BJ (cell line): ENCODE data around the gene PKN1. TPM values are rescaled to one million over a fixed set of nuclear protein-coding genes. Genes with fewer than 3 reads are reported as not detected.

Experiments used
- CTCF ChIA-PET: fragments of 350-600 bp; formaldehyde crosslinking; extraction: SDS; loops from one replicate; lab custom pipeline; 2021; ENCODE audit warnings: antibody characterized with exemption, inconsistent platforms; lab: Yijun Ruan, JAX
- POLR2A ChIA-PET: fragments of 300-600 bp; sonication (Branson Sonifier 250); formaldehyde crosslinking; extraction: SDS; loops from one replicate; lab custom pipeline; 2021; ENCODE audit warnings: antibody characterized with exemption; lab: Charles Lee
- DNase-seq: peaks from one replicate; pipeline ENCODE4 v3.0.0-alpha.2; 2011; ENCODE audit warnings: low read depth
- H3K27me3 ChIP-seq: 2 replicates; pipeline ENCODE4 v1.6.0; 2011; ENCODE audit warnings: low read length; ENCODE audit not compliant: control insufficient read depth, insufficient read depth
- H3K36me3 ChIP-seq: 2 replicates; pipeline ENCODE4 v1.5.1; 2011; ENCODE audit warnings: low read length; ENCODE audit not compliant: control insufficient read depth, insufficient read depth
- H3K4me3 ChIP-seq: 2 replicates; pipeline ENCODE4 v1.5.1; 2011; ENCODE audit warnings: low read depth, mild to moderate bottlenecking, control low read depth, low read length
- polyA plus RNA-seq: library from polyadenylated mRNA; depleted of rRNA; stranded (reverse); fragments of >200 nt; gene quantifications from 2 replicates; pipeline ENCODE4 v1.2.3, GENCODE V29; 2011
- TF ChIP-seq, protein P1 (sequence below): IDR thresholded peaks from 2 replicates; pipeline ENCODE4 v1.5.1; 2011; ENCODE audit warnings: low read depth, mild to moderate bottlenecking, control low read depth, inconsistent platforms, low read length, moderate library complexity; ENCODE audit not compliant: insufficient read depth

The PKN1 gene
- polyA plus RNA-seq, 1 experiment: 117 TPM

GRCh38 chr19:14441041-14441938 lies 8.2 kb downstream of the PKN1 start:
- Histone ChIP-seq H3K27me3 (no peaks in the 10 kb centered on the region), H3K36me3 (peaks cover 23% of the 10 kb centered on the region), H3K4me3 (no peak overlapping the region)
- ChIA-PET CTCF (no interaction called here), POLR2A (no interaction called here)
- TF ChIP-seq, protein P1, sequence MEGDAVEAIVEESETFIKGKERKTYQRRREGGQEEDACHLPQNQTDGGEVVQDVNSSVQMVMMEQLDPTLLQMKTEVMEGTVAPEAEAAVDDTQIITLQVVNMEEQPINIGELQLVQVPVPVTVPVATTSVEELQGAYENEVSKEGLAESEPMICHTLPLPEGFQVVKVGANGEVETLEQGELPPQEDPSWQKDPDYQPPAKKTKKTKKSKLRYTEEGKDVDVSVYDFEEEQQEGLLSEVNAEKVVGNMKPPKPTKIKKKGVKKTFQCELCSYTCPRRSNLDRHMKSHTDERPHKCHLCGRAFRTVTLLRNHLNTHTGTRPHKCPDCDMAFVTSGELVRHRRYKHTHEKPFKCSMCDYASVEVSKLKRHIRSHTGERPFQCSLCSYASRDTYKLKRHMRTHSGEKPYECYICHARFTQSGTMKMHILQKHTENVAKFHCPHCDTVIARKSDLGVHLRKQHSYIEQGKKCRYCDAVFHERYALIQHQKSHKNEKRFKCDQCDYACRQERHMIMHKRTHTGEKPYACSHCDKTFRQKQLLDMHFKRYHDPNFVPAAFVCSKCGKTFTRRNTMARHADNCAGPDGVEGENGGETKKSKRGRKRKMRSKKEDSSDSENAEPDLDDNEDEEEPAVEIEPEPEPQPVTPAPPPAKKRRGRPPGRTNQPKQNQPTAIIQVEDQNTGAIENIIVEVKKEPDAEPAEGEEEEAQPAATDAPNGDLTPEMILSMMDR: no peak
- DNase-seq: no peak

DNA sequence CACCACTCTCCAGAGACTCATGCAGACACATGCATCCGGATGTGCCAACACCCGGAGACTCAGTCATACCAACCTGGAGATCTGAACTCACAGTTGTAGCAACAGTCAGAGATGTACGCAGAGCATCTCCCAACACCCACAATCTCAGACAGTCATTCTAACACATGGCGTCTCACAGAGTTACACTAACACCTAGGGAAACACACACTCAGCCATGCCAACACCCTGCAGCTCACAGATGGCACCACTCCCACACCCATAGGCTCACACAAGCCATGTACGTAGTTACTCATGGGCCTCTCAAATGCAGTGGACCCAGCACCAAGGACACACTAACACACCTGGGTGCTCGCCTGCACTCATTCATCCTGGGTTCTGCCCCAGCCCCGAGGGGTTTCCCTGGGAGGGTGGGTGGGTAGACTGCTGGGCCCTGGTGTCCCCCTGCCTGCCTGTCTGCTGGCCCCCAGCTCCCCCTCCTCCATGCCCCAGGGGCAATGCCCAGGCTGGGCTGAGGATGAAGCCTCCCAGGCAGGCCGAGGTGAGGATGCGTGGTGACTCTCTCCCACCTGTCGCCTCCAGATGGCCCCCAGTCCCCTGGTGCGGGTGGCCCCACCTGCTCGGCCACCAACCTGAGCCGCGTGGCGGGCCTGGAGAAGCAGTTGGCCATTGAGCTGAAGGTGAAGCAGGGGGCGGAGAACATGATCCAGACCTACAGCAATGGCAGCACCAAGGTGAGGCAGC lies 10.0 kb downstream of the PKN1 start:
- Histone ChIP-seq H3K4me3 (no peak overlapping the region), H3K27me3 (no peaks in the 10 kb centered on the region), H3K36me3 (peaks cover 31% of the 10 kb centered on the region)
- TF ChIP-seq, protein P1: no peak
- ChIA-PET POLR2A (no interaction called here), CTCF (no interaction called here)
- no peak for DNase-seq

GRCh38 chr19:14443632-14444216 lies 10.6 kb downstream of the PKN1 start:
- ChIA-PET POLR2A (no interaction called here), CTCF (no interaction called here)
- H3K4me3 ChIP-seq: no peak overlapping the region
- TF ChIP-seq, protein P1: no peak
- no peak for DNase-seq
- no peaks in the 10 kb centered on the region for H3K27me3 ChIP-seq
- peaks cover 37% of the 10 kb centered on the region for H3K36me3 ChIP-seq

GRCh38 chr19:14446336-14447036 lies 13.4 kb downstream of the PKN1 start:
- peaks cover 51% of the 10 kb centered on the region for H3K36me3 ChIP-seq
- TF ChIP-seq, protein P1: no peak
- ChIA-PET POLR2A (no interaction called here), CTCF (interaction anchor here (0.5 to 1.2 kb wide), 3 partner anchors 10 to 26 kb away, joined by 3 to 4 read pairs (median 3); no protein-coding TSS in a partner anchor)
- no peaks in the 10 kb centered on the region for H3K27me3 ChIP-seq
- no peak overlapping the region for H3K4me3 ChIP-seq
- DNase-seq: no peak

GRCh38 chr19:14449321-14449720 lies 16.2 kb downstream of the PKN1 start:
- H3K4me3 ChIP-seq: no peak overlapping the region
- TF ChIP-seq, protein P1: no peak
- POLR2A ChIA-PET: no interaction called here
- DNase-seq: no peak
- H3K36me3 ChIP-seq: peaks cover 41% of the 10 kb centered on the region
- H3K27me3 ChIP-seq: no peaks in the 10 kb centered on the region
- CTCF ChIA-PET: no interaction called here
